HepG2 (cell line): ENCODE measurements around the gene KIZ. TPM values are rescaled to one million over a fixed set of nuclear protein-coding genes. Genes with fewer than 3 reads are reported as not detected.
A peak's percentile ranks its signal among the peaks of the same experiment; 100 is the strongest.

Experiments
- BRD4 ChIP-seq: sonication (generic); formaldehyde crosslinking; IDR thresholded peaks from 2 replicates; pipeline ENCODE4 v1.4.0; 2020; ENCODE audit warnings: missing genetic modification reagents
- DNMT1 ChIP-seq: sonication (generic); formaldehyde crosslinking; IDR thresholded peaks from 2 replicates; pipeline ENCODE4 v1.5.1; 2020; ENCODE audit warnings: mild to moderate bottlenecking, missing genetic modification reagents
- FOXP1 ChIP-seq, 2 experiments: fragments of 450-650 bp in 1 of 2; IDR thresholded peaks; 2 replicates each; pipeline ENCODE4 v1.6.1; 2017 to 2018; ENCODE audit warnings: antibody characterized with exemption in 1 of 2
- HNF4G ChIP-seq, 2 experiments: sonication (generic) in 1 of 2; formaldehyde crosslinking in 1 of 2; IDR thresholded peaks; 2 replicates each; pipeline versions ENCODE4 v1.4.0 to v1.6.1; 2011 to 2020; ENCODE audit warnings: borderline replicate concordance in 2 of 2, low read depth in 2 of 2, mild to moderate bottlenecking in 2 of 2, low read length in 1 of 2, missing genetic modification reagents in 1 of 2, moderate library complexity in 1 of 2
- KAT7 ChIP-seq: IDR thresholded peaks from 2 replicates; pipeline ENCODE4 v1.6.1; 2018; ENCODE audit warnings: borderline replicate concordance, missing compliant biosample characterization
- MBD4 ChIP-seq: IDR thresholded peaks from 2 replicates; pipeline ENCODE4 v1.6.1; 2012; ENCODE audit warnings: low read length, inconsistent platforms, borderline replicate concordance
- MLLT10 ChIP-seq: sonication (generic); formaldehyde crosslinking; IDR thresholded peaks from 2 replicates; pipeline ENCODE4 v1.4.0; 2020; ENCODE audit warnings: missing genetic modification reagents
- NFKB2 ChIP-seq: sonication (generic); formaldehyde crosslinking; IDR thresholded peaks from 2 replicates; pipeline ENCODE4 v1.4.0; 2020; ENCODE audit warnings: missing genetic modification reagents, borderline replicate concordance
- NFRKB ChIP-seq: fragments of 450-650 bp; IDR thresholded peaks from 2 replicates; pipeline ENCODE4 v1.6.1; 2017
- NR2F2 ChIP-seq: IDR thresholded peaks from 2 replicates; pipeline ENCODE4 v1.6.1; 2012; ENCODE audit warnings: low read depth, inconsistent platforms, borderline replicate concordance
- NRL ChIP-seq: sonication (generic); formaldehyde crosslinking; IDR thresholded peaks from 2 replicates; pipeline ENCODE4 v1.5.0; 2020; ENCODE audit warnings: missing genetic modification reagents, mild to moderate bottlenecking, moderate library complexity, borderline replicate concordance
- REL ChIP-seq: sonication (generic); formaldehyde crosslinking; conservative IDR thresholded peaks from 2 replicates; pipeline ENCODE4 v1.8.0; 2022; ENCODE audit warnings: mild to moderate bottlenecking, missing genetic modification reagents, moderate library complexity
- RNF2 ChIP-seq: fragments of 450-650 bp; conservative IDR thresholded peaks from 2 replicates; pipeline ENCODE4 v1.6.1; 2016; ENCODE audit warnings: low read depth
- RXRB ChIP-seq: IDR thresholded peaks from 2 replicates; pipeline ENCODE4 v1.6.1; 2016; ENCODE audit warnings: borderline replicate concordance, missing genetic modification reagents, missing compliant biosample characterization
- SP2 ChIP-seq: sonication (generic); formaldehyde crosslinking; IDR thresholded peaks from 2 replicates; pipeline ENCODE4 v1.5.1; 2020; ENCODE audit warnings: mild to moderate bottlenecking, missing genetic modification reagents
- TAF15 ChIP-seq: fragments of 200-400 bp; formaldehyde crosslinking; IDR thresholded peaks from one replicate; pipeline ENCODE4 v1.6.1; 2018; ENCODE audit warnings: mild to moderate bottlenecking, low read depth, low read length; ENCODE audit not compliant: poor library complexity, severe bottlenecking
- TCF7L2 ChIP-seq: IDR thresholded peaks from 2 replicates; pipeline ENCODE4 v1.6.1; 2011; ENCODE audit warnings: mild to moderate bottlenecking, low read depth, low read length, moderate library complexity
- TRIM24 ChIP-seq: sonication (generic); formaldehyde crosslinking; IDR thresholded peaks from 2 replicates; pipeline ENCODE4 v1.8.0; 2022; ENCODE audit warnings: mild to moderate bottlenecking, missing genetic modification reagents
- ZFY ChIP-seq: sonication (generic); formaldehyde crosslinking; IDR thresholded peaks from 2 replicates; pipeline ENCODE4 v1.4.0; 2020; ENCODE audit warnings: missing genetic modification reagents
- ZNF10 ChIP-seq: sonication (generic); formaldehyde crosslinking; IDR thresholded peaks from 2 replicates; pipeline ENCODE4 v1.4.0; 2020; ENCODE audit warnings: mild to moderate bottlenecking, low read depth, missing genetic modification reagents, borderline replicate concordance
- ZNF224 ChIP-seq: sonication (generic); formaldehyde crosslinking; IDR thresholded peaks from 2 replicates; pipeline ENCODE4 v1.5.0; 2020; ENCODE audit warnings: mild to moderate bottlenecking, missing genetic modification reagents
- ZNF230 ChIP-seq: sonication (generic); formaldehyde crosslinking; IDR thresholded peaks from 2 replicates; pipeline ENCODE4 v1.4.0; 2020; ENCODE audit warnings: mild to moderate bottlenecking, missing genetic modification reagents
- ZNF550 ChIP-seq: sonication (generic); formaldehyde crosslinking; IDR thresholded peaks from 2 replicates; pipeline ENCODE4 v1.4.0; 2020; ENCODE audit warnings: mild to moderate bottlenecking, missing genetic modification reagents, borderline replicate concordance
- ZNF616 ChIP-seq: sonication (generic); formaldehyde crosslinking; IDR thresholded peaks from 2 replicates; pipeline ENCODE4 v1.5.0; 2020; ENCODE audit warnings: low read depth, mild to moderate bottlenecking, missing genetic modification reagents
- ZNF781 ChIP-seq: sonication (generic); formaldehyde crosslinking; IDR thresholded peaks from 2 replicates; pipeline ENCODE4 v1.5.1; 2020; ENCODE audit warnings: borderline replicate concordance, mild to moderate bottlenecking, missing genetic modification reagents; ENCODE audit errors: not compliant biosample characterization
- polyA plus RNA-seq, 8 experiments: library from polyadenylated mRNA; depleted of rRNA in 3 of 8; stranded (reverse) in 7 of 8; unstranded in 1 of 8; fragments of >200 nt; fragmentation: Illumina TruSeq in 4 of 8; extraction: Trizol in 4 of 8; gene quantifications; 2 replicates each; pipeline versions ENCODE4 v1.2.1 to v1.2.3, GENCODE V29; 2011 to 2016; ENCODE audit warnings: low read depth in 4 of 8, missing spikeins in 1 of 8, mixed read lengths in 1 of 8; ENCODE audit not compliant: insufficient read depth in 1 of 8
- total RNA-seq, 5 experiments: library from RNA; depleted of rRNA; stranded (reverse); fragments of >200 nt; fragmentation: Illumina TruSeq; extraction: Trizol; gene quantifications; 2 replicates each; pipeline ENCODE4 v1.2.3, GENCODE V29; 2016; ENCODE audit warnings: low read depth in 1 of 5
- TF ChIP-seq, protein P1 (sequence below): sonication (generic); formaldehyde crosslinking; IDR thresholded peaks from 2 replicates; pipeline ENCODE4 v1.5.1; 2020; ENCODE audit warnings: missing genetic modification reagents, mild to moderate bottlenecking, borderline replicate concordance
- TF ChIP-seq, protein P2 (sequence below): sonication (generic); formaldehyde crosslinking; IDR thresholded peaks from 2 replicates; pipeline ENCODE4 v1.4.0; 2020; ENCODE audit warnings: missing genetic modification reagents, borderline replicate concordance
- TF ChIP-seq, protein P3 (sequence below): sonication (generic); formaldehyde crosslinking; IDR thresholded peaks from 2 replicates; pipeline ENCODE4 v1.4.0; 2020; ENCODE audit warnings: missing genetic modification reagents

Gene KIZ
- total and polyA plus RNA-seq, 2 of the 13 experiments (the other 11 are each of a cell fraction or from before 2014, with no cell fraction given), result 46.3 to 114 TPM

- TF ChIP-seq RXRB (CRISPR knock-in tag) (peak; percentile 98), ZNF550 (no peak), TCF7L2 (peak; percentile 90), REL (CRISPR knock-in tag) (no peak), ZNF616 (CRISPR knock-in tag) (no peak), KAT7 (CRISPR knock-in tag) (no peak), MLLT10 (no peak), NFRKB (no peak), ZNF781 (CRISPR knock-in tag) (no peak), MBD4 (peak; percentile 89), TAF15 (no peak), ZNF10 (CRISPR knock-in tag) (no peak), FOXP1 (IDR thresholded peaks at IDR 0.05) (no peak), FOXP1 (CRISPR knock-in tag; IDR thresholded peaks at IDR 0.05) (peak; percentile 52; the same call in 1 of the 2 replicates), DNMT1 (no peak), RNF2 (no peak), ZFY (CRISPR knock-in tag) (no peak), HNF4G (IDR thresholded peaks at IDR 0.05; ENCODE audit: borderline replicate concordance, low read depth, low read length) (0 out of 2 replicates have a peak, but pooled peaks have one; percentile 10), HNF4G (CRISPR knock-in tag; IDR thresholded peaks at IDR 0.05; ENCODE audit: borderline replicate concordance, low read depth) (no peak), NR2F2 (0 out of 2 replicates have a peak, but pooled peaks have one; percentile 46), NRL (no peak), TRIM24 (no peak), NFKB2 (no peak), SP2 (no peak), ZNF230 (CRISPR knock-in tag) (no peak), ZNF224 (CRISPR knock-in tag) (no peak), BRD4 (CRISPR knock-in tag) (no peak)
- TF ChIP-seq, protein P1, sequence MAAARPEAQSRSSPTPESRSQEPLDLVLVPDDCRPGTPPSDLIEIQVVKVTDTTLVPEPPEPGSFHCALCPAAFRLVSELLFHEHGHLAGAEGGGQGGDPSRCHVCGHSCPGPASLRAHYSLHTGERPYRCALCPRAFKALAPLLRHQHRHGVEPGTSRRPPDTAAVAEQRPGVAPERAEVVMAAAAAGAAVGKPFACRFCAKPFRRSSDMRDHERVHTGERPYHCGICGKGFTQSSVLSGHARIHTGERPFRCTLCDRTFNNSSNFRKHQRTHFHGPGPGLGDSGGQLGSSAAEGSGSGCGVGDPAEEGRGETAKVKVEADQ (CRISPR knock-in tag), result no peak
- TF ChIP-seq, protein P2, sequence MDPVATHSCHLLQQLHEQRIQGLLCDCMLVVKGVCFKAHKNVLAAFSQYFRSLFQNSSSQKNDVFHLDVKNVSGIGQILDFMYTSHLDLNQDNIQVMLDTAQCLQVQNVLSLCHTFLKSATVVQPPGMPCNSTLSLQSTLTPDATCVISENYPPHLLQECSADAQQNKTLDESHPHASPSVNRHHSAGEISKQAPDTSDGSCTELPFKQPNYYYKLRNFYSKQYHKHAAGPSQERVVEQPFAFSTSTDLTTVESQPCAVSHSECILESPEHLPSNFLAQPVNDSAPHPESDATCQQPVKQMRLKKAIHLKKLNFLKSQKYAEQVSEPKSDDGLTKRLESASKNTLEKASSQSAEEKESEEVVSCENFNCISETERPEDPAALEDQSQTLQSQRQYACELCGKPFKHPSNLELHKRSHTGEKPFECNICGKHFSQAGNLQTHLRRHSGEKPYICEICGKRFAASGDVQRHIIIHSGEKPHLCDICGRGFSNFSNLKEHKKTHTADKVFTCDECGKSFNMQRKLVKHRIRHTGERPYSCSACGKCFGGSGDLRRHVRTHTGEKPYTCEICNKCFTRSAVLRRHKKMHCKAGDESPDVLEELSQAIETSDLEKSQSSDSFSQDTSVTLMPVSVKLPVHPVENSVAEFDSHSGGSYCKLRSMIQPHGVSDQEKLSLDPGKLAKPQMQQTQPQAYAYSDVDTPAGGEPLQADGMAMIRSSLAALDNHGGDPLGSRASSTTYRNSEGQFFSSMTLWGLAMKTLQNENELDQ (CRISPR knock-in tag), result no peak
- TF ChIP-seq, protein P3, sequence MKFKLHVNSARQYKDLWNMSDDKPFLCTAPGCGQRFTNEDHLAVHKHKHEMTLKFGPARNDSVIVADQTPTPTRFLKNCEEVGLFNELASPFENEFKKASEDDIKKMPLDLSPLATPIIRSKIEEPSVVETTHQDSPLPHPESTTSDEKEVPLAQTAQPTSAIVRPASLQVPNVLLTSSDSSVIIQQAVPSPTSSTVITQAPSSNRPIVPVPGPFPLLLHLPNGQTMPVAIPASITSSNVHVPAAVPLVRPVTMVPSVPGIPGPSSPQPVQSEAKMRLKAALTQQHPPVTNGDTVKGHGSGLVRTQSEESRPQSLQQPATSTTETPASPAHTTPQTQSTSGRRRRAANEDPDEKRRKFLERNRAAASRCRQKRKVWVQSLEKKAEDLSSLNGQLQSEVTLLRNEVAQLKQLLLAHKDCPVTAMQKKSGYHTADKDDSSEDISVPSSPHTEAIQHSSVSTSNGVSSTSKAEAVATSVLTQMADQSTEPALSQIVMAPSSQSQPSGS (CRISPR knock-in tag), result peak; percentile 59; the same call in 1 of the 2 replicates
Observed at GRCh38 chr20:21077809-21078345, 48.0 kb upstream of the KIZ start (continued).
